Parathyroid adenoma (tissue), 2 donors: ENCODE results near the gene HDAC9.

ENCODE experiments used
- H2AFZ ChIP-seq: fragments of 300-600 bp; sonication (generic); one replicate; pipeline ENCODE4 v1.7.0; 2017; ENCODE audit warnings: antibody characterized with exemption, mild to moderate bottlenecking
- H3K27ac ChIP-seq: fragments of 300-600 bp; sonication (generic); one replicate; pipeline ENCODE4 v1.7.0; 2017
- H3K27me3 ChIP-seq: fragments of 300-600 bp; sonication (generic); one replicate; pipeline ENCODE4 v1.7.0; 2017; ENCODE audit warnings: low read length; ENCODE audit not compliant: control insufficient read depth, insufficient read depth
- H3K36me3 ChIP-seq: fragments of 300-600 bp; sonication (generic); one replicate; pipeline ENCODE4 v1.7.0; 2017; ENCODE audit warnings: low read length; ENCODE audit not compliant: control insufficient read depth, insufficient read depth
- H3K4me1 ChIP-seq: fragments of 300-600 bp; sonication (generic); one replicate; pipeline ENCODE4 v1.7.0; 2017; ENCODE audit warnings: control low read depth
- H3K4me2 ChIP-seq: fragments of 300-600 bp; sonication (generic); one replicate; pipeline ENCODE4 v1.7.0; 2017; ENCODE audit warnings: low read length
- H3K4me3 ChIP-seq: fragments of 300-600 bp; sonication (generic); one replicate; pipeline ENCODE4 v1.7.0; 2017; ENCODE audit warnings: low read depth, low read length
- H3K79me2 ChIP-seq: fragments of 300-600 bp; sonication (generic); one replicate; pipeline ENCODE4 v1.7.0; 2017; ENCODE audit warnings: control low read depth
- H3K9ac ChIP-seq: fragments of 300-600 bp; sonication (generic); one replicate; pipeline ENCODE4 v1.7.0; 2017; ENCODE audit warnings: mild to moderate bottlenecking
- H3K9me3 ChIP-seq: fragments of 300-600 bp; sonication (generic); one replicate; pipeline ENCODE4 v1.7.0; 2017; ENCODE audit warnings: low read length; ENCODE audit not compliant: control insufficient read depth
- TF ChIP-seq, protein P1 (sequence below): fragments of 300-600 bp; sonication (generic); IDR thresholded peaks from one replicate; pipeline ENCODE4 v1.7.0; 2017; ENCODE audit warnings: antibody characterized with exemption, mild to moderate bottlenecking
- donor health status: primary hyperparathyroidism.

HDAC9 gene

DNA sequence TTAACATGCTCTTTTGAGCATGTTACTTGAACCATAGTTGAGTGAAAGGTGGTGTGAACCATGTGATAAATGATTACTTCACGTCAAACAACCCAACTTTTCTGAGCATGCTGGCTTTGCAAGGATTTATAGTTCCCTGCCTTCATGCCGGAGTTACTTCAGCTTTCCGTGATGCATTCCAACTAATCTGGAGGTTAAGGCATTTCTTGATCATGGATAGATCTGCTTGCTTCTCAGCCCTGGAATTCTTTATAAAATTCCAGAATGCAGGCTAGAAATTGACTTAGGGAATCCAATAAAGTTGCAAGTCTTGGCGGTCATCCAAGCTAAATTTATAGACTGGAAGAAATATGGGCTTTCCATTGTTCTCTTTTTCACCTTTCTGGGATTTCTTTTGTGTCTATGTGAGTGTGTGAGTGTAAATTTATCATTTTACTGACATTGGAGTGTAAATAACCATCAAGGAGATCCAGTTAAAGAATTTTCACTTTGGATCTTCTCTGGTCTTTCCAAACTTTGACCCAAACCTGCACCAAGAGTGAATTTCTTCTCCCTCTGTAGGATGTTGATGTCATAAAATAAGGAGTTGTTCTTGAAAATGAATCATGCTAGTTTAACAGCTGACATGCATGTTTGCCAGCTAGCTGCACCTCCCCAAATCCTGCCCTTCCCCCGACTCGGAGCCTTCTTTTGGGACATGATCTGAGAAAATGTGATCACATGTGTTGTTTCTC, 332.9 kb downstream of the HDAC9 start:
- Histone ChIP-seq H3K79me2 (no peaks in the 10 kb centered on the region), H2AFZ (no peak overlapping the region), H3K27me3 (no peaks in the 10 kb centered on the region), H3K4me3 (no peak overlapping the region), H3K27ac (no peak overlapping the region), H3K4me2 (no peak overlapping the region), H3K4me1 (no peaks in the 10 kb centered on the region), H3K9me3 (no peaks in the 10 kb centered on the region), H3K36me3 (no peaks in the 10 kb centered on the region), H3K9ac (no peak overlapping the region)
- TF ChIP-seq, protein P1, sequence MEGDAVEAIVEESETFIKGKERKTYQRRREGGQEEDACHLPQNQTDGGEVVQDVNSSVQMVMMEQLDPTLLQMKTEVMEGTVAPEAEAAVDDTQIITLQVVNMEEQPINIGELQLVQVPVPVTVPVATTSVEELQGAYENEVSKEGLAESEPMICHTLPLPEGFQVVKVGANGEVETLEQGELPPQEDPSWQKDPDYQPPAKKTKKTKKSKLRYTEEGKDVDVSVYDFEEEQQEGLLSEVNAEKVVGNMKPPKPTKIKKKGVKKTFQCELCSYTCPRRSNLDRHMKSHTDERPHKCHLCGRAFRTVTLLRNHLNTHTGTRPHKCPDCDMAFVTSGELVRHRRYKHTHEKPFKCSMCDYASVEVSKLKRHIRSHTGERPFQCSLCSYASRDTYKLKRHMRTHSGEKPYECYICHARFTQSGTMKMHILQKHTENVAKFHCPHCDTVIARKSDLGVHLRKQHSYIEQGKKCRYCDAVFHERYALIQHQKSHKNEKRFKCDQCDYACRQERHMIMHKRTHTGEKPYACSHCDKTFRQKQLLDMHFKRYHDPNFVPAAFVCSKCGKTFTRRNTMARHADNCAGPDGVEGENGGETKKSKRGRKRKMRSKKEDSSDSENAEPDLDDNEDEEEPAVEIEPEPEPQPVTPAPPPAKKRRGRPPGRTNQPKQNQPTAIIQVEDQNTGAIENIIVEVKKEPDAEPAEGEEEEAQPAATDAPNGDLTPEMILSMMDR: no peak

DNA sequence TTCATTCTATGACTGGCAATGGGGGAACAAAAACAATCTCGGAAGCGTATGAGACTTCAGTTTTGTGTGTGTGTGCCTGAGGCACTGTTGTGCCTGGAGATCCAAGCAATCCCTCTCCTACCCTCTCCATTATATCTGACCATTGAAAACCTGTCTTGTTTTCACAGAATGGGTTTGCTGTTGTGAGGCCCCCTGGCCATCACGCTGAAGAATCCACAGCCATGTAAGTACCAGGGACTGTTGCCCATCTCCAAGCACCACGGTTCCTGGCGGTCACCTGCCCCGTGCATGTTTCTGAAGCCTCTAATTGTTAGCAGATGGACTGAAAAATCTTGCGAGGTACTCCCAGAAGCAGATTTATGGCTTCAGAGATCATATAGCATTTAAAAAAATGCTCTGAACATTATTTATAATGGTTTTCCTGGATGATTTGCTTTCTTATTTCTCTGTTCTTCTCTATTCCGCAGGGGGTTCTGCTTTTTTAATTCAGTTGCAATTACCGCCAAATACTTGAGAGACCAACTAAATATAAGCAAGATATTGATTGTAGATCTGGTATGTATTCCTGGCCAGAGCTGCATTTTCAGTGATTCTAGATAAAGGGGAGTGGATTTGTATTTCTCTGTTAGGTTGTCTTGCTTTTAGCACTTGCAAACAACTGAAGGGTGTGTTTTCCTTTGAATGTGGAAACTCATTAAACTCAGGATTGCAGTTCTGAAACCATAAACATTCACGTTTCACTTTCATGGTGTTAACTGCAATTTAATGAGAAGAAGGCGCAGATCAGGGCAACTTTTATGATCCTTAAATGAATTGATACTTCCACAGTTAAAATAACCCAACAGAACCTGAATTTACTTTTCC, 333.7 kb downstream of the HDAC9 start:
- H3K4me1 ChIP-seq: no peaks in the 10 kb centered on the region
- no peak overlapping the region for H3K9ac ChIP-seq
- no peaks in the 10 kb centered on the region for H3K9me3 ChIP-seq
- H2AFZ ChIP-seq: no peak overlapping the region
- no peaks in the 10 kb centered on the region for H3K79me2 ChIP-seq
- H3K27me3 ChIP-seq: no peaks in the 10 kb centered on the region
- TF ChIP-seq, protein P1: no peak
- H3K27ac ChIP-seq: no peak overlapping the region
- H3K4me3 ChIP-seq: no peak overlapping the region
- no peak overlapping the region for H3K4me2 ChIP-seq
- H3K36me3 ChIP-seq: no peaks in the 10 kb centered on the region

DNA sequence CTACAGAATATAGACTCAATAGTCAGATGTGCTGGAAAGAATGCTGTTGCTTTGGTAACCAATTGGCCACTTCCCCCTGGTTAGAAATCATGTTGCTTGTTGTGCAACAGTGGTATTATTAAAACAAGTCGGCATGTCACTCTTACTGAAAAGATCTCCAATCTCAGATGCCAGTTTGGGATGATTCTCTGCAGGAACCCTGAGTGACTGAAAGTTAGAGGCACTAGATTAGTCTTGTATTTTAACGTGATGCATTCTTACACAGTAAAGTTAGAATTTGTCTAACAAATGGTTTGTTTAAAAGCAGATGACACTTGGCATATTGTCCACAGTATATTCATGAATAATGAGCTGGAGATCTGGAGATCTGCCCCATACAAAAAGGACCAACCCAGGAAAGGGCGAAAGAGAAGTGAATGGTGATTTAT, 334.3 kb downstream of the HDAC9 start:
- no peak overlapping the region for H3K9ac ChIP-seq
- H3K9me3 ChIP-seq: no peaks in the 10 kb centered on the region
- no peaks in the 10 kb centered on the region for H3K4me1 ChIP-seq
- H3K79me2 ChIP-seq: no peaks in the 10 kb centered on the region
- no peaks in the 10 kb centered on the region for H3K36me3 ChIP-seq
- no peak overlapping the region for H3K27ac ChIP-seq
- no peak overlapping the region for H3K4me2 ChIP-seq
- no peaks in the 10 kb centered on the region for H3K27me3 ChIP-seq
- no peak overlapping the region for H3K4me3 ChIP-seq
- TF ChIP-seq, protein P1: no peak
- H2AFZ ChIP-seq: no peak overlapping the region

DNA sequence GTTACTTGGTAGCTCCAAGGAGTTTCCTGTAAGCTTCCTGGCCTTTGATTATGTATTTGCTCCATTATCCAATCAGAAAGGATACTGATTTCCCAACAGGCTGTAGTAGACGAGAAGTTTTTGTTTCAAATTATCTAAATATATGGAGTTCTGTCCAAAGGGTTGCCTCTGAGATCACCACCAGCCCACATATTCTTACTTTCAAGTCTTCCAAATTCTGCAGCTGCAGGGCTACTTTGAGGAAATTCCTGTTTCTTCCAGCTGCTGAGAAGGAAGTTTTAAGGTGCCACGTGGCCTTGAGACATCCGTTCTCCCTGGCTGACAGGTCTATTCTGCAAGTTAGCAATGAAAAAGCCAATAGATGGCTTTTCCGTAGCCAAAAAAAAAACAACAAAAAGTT, 335.9 kb downstream of the HDAC9 start:
- no peak overlapping the region for H3K4me3 ChIP-seq
- no peak overlapping the region for H2AFZ ChIP-seq
- H3K27me3 ChIP-seq: no peaks in the 10 kb centered on the region
- H3K9me3 ChIP-seq: no peaks in the 10 kb centered on the region
- TF ChIP-seq, protein P1: no peak
- no peak overlapping the region for H3K9ac ChIP-seq
- no peaks in the 10 kb centered on the region for H3K36me3 ChIP-seq
- H3K4me2 ChIP-seq: no peak overlapping the region
- no peaks in the 10 kb centered on the region for H3K79me2 ChIP-seq
- no peaks in the 10 kb centered on the region for H3K4me1 ChIP-seq
- no peak overlapping the region for H3K27ac ChIP-seq
